Thyroid gland (tissue), 4 donors: Measurements from ENCODE around the gene NPC2.

ENCODE experiments used
- POLR2A ChIP-seq, 2 donors: fragments of 450-650 bp; IDR thresholded peaks; one replicate each; pipeline ENCODE4 v1.6.1; 2017; ENCODE audit warnings: antibody characterized with exemption in 2 of 2, mild to moderate bottlenecking in 2 of 2, moderate library complexity in 1 of 2
- TF ChIP-seq, protein P1 (sequence below), 6 experiments: fragments of 200-600 bp in 3 of 6; fragments of 450-650 bp in 3 of 6; sonication (generic) in 3 of 6; IDR thresholded peaks; one replicate each; pipeline ENCODE4 v1.5.1; 2016 to 2019; ENCODE audit warnings: antibody characterized with exemption in 6 of 6, mild to moderate bottlenecking in 2 of 6, inconsistent platforms in 1 of 6, moderate library complexity in 1 of 6

DNA sequence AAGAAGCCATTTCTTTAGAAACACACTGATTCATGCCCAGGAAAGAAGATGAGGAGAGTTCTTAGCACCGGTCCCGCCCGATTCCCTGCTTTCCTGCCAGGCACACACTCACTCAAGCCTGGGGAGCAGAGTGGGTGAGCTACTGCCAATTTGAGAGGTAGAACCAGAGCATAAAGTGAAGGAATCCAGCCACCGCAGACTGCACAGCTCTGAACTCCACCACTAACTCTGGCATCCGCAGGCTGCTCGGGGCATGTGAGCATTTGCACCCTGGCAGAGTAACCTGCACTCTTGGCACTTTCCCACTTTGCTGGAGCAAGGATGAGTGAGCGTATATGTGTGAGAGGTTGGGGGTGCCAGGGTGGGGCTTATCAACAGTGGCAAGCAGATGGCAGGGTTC is 63.1 kb downstream of the NPC2 start:
- TF ChIP-seq, protein P1, sequence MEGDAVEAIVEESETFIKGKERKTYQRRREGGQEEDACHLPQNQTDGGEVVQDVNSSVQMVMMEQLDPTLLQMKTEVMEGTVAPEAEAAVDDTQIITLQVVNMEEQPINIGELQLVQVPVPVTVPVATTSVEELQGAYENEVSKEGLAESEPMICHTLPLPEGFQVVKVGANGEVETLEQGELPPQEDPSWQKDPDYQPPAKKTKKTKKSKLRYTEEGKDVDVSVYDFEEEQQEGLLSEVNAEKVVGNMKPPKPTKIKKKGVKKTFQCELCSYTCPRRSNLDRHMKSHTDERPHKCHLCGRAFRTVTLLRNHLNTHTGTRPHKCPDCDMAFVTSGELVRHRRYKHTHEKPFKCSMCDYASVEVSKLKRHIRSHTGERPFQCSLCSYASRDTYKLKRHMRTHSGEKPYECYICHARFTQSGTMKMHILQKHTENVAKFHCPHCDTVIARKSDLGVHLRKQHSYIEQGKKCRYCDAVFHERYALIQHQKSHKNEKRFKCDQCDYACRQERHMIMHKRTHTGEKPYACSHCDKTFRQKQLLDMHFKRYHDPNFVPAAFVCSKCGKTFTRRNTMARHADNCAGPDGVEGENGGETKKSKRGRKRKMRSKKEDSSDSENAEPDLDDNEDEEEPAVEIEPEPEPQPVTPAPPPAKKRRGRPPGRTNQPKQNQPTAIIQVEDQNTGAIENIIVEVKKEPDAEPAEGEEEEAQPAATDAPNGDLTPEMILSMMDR (IDR thresholded peaks at IDR 0.05) = no peak
- TF ChIP-seq POLR2A (IDR thresholded peaks at IDR 0.05) = no peak
